ENCODE measurements around the gene C7orf33. TPM values are rescaled to one million over a fixed set of nuclear protein-coding genes. Genes with fewer than 3 reads are reported as not detected.
"Not testable (repeated sequence)": the region's sequence is repeated elsewhere in the genome, so short reads cannot be mapped to it uniquely, and the experiment has no call there.

The C7orf33 gene
- polyA plus RNA-seq, 1 donor from 2014 or later, result not detected

DNA sequence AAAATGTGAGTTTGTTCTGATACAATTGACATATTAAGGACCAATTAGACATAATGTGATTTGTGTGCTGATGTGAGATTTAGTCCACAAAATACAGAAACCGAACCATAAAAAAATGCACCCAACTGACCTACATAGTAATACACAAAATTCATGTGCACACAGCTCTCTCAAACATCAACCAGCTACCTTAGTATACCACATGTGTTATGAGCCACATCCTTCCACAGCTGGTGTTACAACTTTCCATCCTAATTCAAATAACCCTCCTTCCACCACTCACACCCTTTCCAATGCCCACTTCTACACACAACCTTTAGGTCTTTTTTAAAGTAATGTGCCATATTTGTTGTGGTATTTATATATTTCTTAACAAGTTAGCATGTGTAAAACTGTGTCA is 31.7 kb upstream of the C7orf33 start (continued):
- TF ChIP-seq EZH2 (IDR thresholded peaks at IDR 0.05; ENCODE audit: borderline replicate concordance, insufficient read depth, low read length, poor library complexity, severe bottlenecking), result no peak

GRCh38 chr7:148561099-148561498 is 29.5 kb upstream of the C7orf33 start:
- Histone ChIP-seq H3K27me3 (ENCODE audit: insufficient read depth, low read depth, low read length) (no peaks in the 10 kb centered on the region), H4K20me1 (ENCODE audit: insufficient read depth) (no peaks in the 10 kb centered on the region), H3K27ac (ENCODE audit: low read length) (no peak overlapping the region), H3K4me3 (ENCODE audit: low read length) (no peak overlapping the region), H3K4me2 (ENCODE audit: low read length) (no peak overlapping the region), H2AFZ (ENCODE audit: low read depth, low read length) (no peak overlapping the region), H3K36me3 (ENCODE audit: insufficient read depth, low read length) (no peaks in the 10 kb centered on the region), H3F3A (ENCODE audit: insufficient read depth, low read length, poor library complexity, severe bottlenecking) (no peaks in the 10 kb centered on the region), H3K9me2 (ENCODE audit: insufficient read depth, low read length) (no peaks in the 10 kb centered on the region), H3K79me2 (replicated peaks; ENCODE audit: insufficient read depth, low read length) (no peaks in the 10 kb centered on the region), H3K9me3 (ENCODE audit: low read length) (no peaks in the 10 kb centered on the region), H3K9ac (ENCODE audit: low read length) (no peak overlapping the region)
- TF ChIP-seq TAF1 (IDR thresholded peaks at IDR 0.05; ENCODE audit: low read depth), result no peak
- no peak for TF ChIP-seq POLR2AphosphoS5 (IDR thresholded peaks at IDR 0.05)
- TF ChIP-seq RAD21 (conservative IDR thresholded peaks at IDR 0.05), result no peak
- no peak for TF ChIP-seq EZH2 (IDR thresholded peaks at IDR 0.05; ENCODE audit: borderline replicate concordance, insufficient read depth, low read length, poor library complexity, severe bottlenecking)

DNA sequence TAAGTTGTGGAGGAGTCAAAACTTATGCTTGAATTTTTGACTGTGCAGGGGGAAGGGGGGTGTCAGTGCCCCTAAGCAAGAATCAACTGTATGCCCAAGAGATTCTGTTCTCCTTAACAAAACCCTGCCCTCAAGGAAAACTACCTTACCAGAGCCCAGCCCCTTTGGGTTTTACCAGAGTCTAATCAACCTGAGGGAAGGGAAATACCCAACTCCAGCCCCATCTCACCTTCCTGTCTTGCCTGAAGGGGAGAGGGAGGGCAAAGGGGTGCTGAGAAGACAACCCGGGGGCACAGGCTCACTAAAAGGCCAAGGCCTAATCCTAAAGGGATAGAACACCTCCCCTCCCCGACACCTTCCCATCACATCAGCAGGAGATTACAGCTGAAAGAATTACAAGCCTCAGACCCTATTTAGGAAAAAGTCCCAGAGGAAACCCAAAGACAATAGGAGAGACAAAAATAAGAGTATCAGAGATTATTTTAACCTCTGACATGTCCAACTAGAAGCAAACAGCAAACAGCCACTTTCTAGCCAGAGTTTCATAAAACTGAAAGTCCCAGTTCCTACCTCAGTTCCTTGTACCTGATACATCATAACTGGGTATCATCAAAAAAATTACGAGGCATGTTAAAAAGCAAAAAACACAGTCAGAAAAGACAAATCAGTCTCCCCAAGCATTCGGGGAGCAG is 26.8 kb upstream of the C7orf33 start:
- H4K20me1 ChIP-seq (ENCODE audit: insufficient read depth), result no peaks in the 10 kb centered on the region
- H3K4me2 ChIP-seq (ENCODE audit: low read length), result no peak overlapping the region
- no peaks in the 10 kb centered on the region for H3K27me3 ChIP-seq (ENCODE audit: insufficient read depth, low read depth, low read length)
- H3K27ac ChIP-seq (ENCODE audit: low read length), result no peak overlapping the region
- no peaks in the 10 kb centered on the region for H3K36me3 ChIP-seq (ENCODE audit: insufficient read depth, low read length)
- no peaks in the 10 kb centered on the region for H3K9me2 ChIP-seq (ENCODE audit: insufficient read depth, low read length)
- H3K4me3 ChIP-seq (ENCODE audit: low read length), result no peak overlapping the region
- H3K79me2 ChIP-seq (replicated peaks; ENCODE audit: insufficient read depth, low read length), result no peaks in the 10 kb centered on the region
- TF ChIP-seq POLR2AphosphoS5 (IDR thresholded peaks at IDR 0.05) (no peak), MXI1 (conservative IDR thresholded peaks at IDR 0.05; ENCODE audit: poor library complexity, severe bottlenecking) (no peak), CTCF (IDR thresholded peaks at IDR 0.05; ENCODE audit: poor library complexity, severe bottlenecking) (no peak), RAD21 (conservative IDR thresholded peaks at IDR 0.05) (no peak), SMC3 (conservative IDR thresholded peaks at IDR 0.05; ENCODE audit: poor library complexity) (no peak), TAF1 (IDR thresholded peaks at IDR 0.05; ENCODE audit: low read depth) (no peak), EZH2 (IDR thresholded peaks at IDR 0.05; ENCODE audit: borderline replicate concordance, insufficient read depth, low read length, poor library complexity, severe bottlenecking) (no peak), EP300 (conservative IDR thresholded peaks at IDR 0.05; ENCODE audit: poor library complexity, severe bottlenecking) (no peak)
- TF ChIP-seq, protein P1, sequence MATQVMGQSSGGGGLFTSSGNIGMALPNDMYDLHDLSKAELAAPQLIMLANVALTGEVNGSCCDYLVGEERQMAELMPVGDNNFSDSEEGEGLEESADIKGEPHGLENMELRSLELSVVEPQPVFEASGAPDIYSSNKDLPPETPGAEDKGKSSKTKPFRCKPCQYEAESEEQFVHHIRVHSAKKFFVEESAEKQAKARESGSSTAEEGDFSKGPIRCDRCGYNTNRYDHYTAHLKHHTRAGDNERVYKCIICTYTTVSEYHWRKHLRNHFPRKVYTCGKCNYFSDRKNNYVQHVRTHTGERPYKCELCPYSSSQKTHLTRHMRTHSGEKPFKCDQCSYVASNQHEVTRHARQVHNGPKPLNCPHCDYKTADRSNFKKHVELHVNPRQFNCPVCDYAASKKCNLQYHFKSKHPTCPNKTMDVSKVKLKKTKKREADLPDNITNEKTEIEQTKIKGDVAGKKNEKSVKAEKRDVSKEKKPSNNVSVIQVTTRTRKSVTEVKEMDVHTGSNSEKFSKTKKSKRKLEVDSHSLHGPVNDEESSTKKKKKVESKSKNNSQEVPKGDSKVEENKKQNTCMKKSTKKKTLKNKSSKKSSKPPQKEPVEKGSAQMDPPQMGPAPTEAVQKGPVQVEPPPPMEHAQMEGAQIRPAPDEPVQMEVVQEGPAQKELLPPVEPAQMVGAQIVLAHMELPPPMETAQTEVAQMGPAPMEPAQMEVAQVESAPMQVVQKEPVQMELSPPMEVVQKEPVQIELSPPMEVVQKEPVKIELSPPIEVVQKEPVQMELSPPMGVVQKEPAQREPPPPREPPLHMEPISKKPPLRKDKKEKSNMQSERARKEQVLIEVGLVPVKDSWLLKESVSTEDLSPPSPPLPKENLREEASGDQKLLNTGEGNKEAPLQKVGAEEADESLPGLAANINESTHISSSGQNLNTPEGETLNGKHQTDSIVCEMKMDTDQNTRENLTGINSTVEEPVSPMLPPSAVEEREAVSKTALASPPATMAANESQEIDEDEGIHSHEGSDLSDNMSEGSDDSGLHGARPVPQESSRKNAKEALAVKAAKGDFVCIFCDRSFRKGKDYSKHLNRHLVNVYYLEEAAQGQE (IDR thresholded peaks at IDR 0.05; ENCODE audit: borderline replicate concordance), result no peak
- no peaks in the 10 kb centered on the region for H3F3A ChIP-seq (ENCODE audit: insufficient read depth, low read length, poor library complexity, severe bottlenecking)
- no peak overlapping the region for H2AFZ ChIP-seq (ENCODE audit: low read depth, low read length)
- H3K9me3 ChIP-seq (ENCODE audit: low read length), result no peaks in the 10 kb centered on the region
- no peak overlapping the region for H3K9ac ChIP-seq (ENCODE audit: low read length)

DNA sequence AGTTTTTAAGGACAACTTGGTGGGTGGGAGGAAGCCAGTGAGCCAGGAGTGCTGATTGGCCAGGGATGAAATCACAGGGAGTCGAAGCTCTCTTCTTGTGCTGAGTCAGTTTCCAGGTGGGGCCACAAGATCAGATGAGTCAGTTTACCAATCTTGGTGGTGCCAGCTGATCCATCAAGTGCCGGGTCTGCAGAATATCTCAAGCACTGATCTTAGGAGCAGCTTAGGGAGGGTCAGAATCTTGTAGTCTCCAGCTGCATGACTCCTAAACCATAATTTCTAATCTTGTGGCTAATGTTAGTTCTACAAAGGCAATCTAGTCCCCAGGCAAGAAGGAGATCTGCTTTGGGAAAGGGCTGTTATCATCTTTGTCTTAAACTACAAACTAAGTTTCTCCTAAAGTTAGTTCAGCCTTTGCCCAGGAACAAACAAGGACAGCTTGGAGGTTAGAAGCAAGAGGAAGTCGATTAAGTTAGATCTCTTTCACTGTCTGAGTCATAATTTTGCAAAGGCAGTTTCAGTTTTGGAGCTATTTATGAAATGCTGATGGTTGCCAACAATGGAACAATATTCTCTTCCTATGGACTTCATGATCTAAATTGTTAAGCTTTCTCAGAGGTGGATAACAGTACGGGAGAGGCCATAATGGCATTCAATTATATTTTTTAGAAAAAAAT is 26.2 kb upstream of the C7orf33 start:
- not testable (repeated sequence) for H3K27ac ChIP-seq (ENCODE audit: low read length); H3K79me2 ChIP-seq (replicated peaks; ENCODE audit: insufficient read depth, low read length); H3K4me2 ChIP-seq (ENCODE audit: low read length); H3F3A ChIP-seq (ENCODE audit: insufficient read depth, low read length, poor library complexity, severe bottlenecking); H3K36me3 ChIP-seq (ENCODE audit: insufficient read depth, low read length); H3K4me3 ChIP-seq (ENCODE audit: low read length); H3K9me3 ChIP-seq (ENCODE audit: low read length); H3K9ac ChIP-seq (ENCODE audit: low read length); H2AFZ ChIP-seq (ENCODE audit: low read depth, low read length); H3K9me2 ChIP-seq (ENCODE audit: insufficient read depth, low read length); H3K27me3 ChIP-seq (ENCODE audit: insufficient read depth, low read depth, low read length); H4K20me1 ChIP-seq (ENCODE audit: insufficient read depth)

Data from neural cell (in vitro differentiated cells).